ENCODE data around the gene KLF11.
"Not testable (repeated sequence)": the region's sequence is repeated elsewhere in the genome, so short reads cannot be mapped to it uniquely, and the experiment has no call there.

KLF11 gene

GRCh38 chr2:10022966-10023662, 20.2 kb upstream of the KLF11 start:
- TF ChIP-seq JUND (IDR thresholded peaks at IDR 0.05; ENCODE audit: low read depth) = no peak
- in situ Hi-C loops (cut with HindIII; ENCODE audit: low pct_unique_long_range_greater_than_20kb, low sequenced_read_pairs) = no loop called here
- DNase-seq (ENCODE audit: low read depth in 1 of 2, low spot score in 1 of 2) = no peak

GRCh38 chr2:10026940-10027569, 16.3 kb upstream of the KLF11 start:
- DNase-seq (ENCODE audit: low read depth in 1 of 2, low spot score in 1 of 2) = no peak
- no peak for TF ChIP-seq JUND (IDR thresholded peaks at IDR 0.05; ENCODE audit: low read depth)
- in situ Hi-C loops (cut with HindIII; ENCODE audit: low pct_unique_long_range_greater_than_20kb, low sequenced_read_pairs) = no loop called here

GRCh38 chr2:10027660-10028330, 15.6 kb upstream of the KLF11 start:
- no peak for DNase-seq (ENCODE audit: low read depth in 1 of 2, low spot score in 1 of 2)
- TF ChIP-seq JUND (IDR thresholded peaks at IDR 0.05; ENCODE audit: low read depth) = no peak
- in situ Hi-C loops (cut with HindIII; ENCODE audit: low pct_unique_long_range_greater_than_20kb, low sequenced_read_pairs) = no loop called here

- no peak for DNase-seq (ENCODE audit: low read depth in 1 of 2, low spot score in 1 of 2)
- no peak for TF ChIP-seq JUND (IDR thresholded peaks at IDR 0.05; ENCODE audit: low read depth)
- in situ Hi-C loops (cut with HindIII; ENCODE audit: low pct_unique_long_range_greater_than_20kb, low sequenced_read_pairs) = no loop called here
Observed at GRCh38 chr2:10028407-10028987, 14.9 kb upstream of the KLF11 start.

- in situ Hi-C loops (cut with HindIII; ENCODE audit: low pct_unique_long_range_greater_than_20kb, low sequenced_read_pairs) = no loop called here
- TF ChIP-seq JUND (IDR thresholded peaks at IDR 0.05; ENCODE audit: low read depth) = no peak
- no peak for DNase-seq (ENCODE audit: low read depth in 1 of 2, low spot score in 1 of 2)
Observed at GRCh38 chr2:10028988-10029874, 14.1 kb upstream of the KLF11 start.

- in situ Hi-C loops (cut with HindIII; ENCODE audit: low pct_unique_long_range_greater_than_20kb, low sequenced_read_pairs) = no loop called here
- DNase-seq (ENCODE audit: low read depth in 1 of 2, low spot score in 1 of 2) = no peak
- TF ChIP-seq JUND (IDR thresholded peaks at IDR 0.05; ENCODE audit: low read depth) = no peak
Observed at GRCh38 chr2:10029875-10030223, 13.5 kb upstream of the KLF11 start.

- in situ Hi-C loops (cut with HindIII; ENCODE audit: low pct_unique_long_range_greater_than_20kb, low sequenced_read_pairs) = no loop called here
- no peak for DNase-seq (ENCODE audit: low read depth in 1 of 2, low spot score in 1 of 2)
- TF ChIP-seq JUND (IDR thresholded peaks at IDR 0.05; ENCODE audit: low read depth) = no peak
Observed at GRCh38 chr2:10030311-10030736, 13.0 kb upstream of the KLF11 start.

- in situ Hi-C loops (cut with HindIII; ENCODE audit: low pct_unique_long_range_greater_than_20kb, low sequenced_read_pairs); DNase-seq (ENCODE audit: low read depth in 1 of 2, low spot score in 1 of 2): not testable (repeated sequence)
Observed at GRCh38 chr2:10030798-10031197, 12.6 kb upstream of the KLF11 start.

GRCh38 chr2:10031886-10032745, 11.2 kb upstream of the KLF11 start:
- no peak for TF ChIP-seq JUND (IDR thresholded peaks at IDR 0.05; ENCODE audit: low read depth)
- in situ Hi-C loops (cut with HindIII; ENCODE audit: low pct_unique_long_range_greater_than_20kb, low sequenced_read_pairs) = no loop called here
- no peak for DNase-seq (ENCODE audit: low read depth in 1 of 2, low spot score in 1 of 2)

- in situ Hi-C loops (cut with HindIII; ENCODE audit: low pct_unique_long_range_greater_than_20kb, low sequenced_read_pairs) = no loop called here
- no peak for TF ChIP-seq JUND (IDR thresholded peaks at IDR 0.05; ENCODE audit: low read depth)
- DNase-seq (ENCODE audit: low read depth in 1 of 2, low spot score in 1 of 2) = no peak
Observed at GRCh38 chr2:10032746-10033105, 10.6 kb upstream of the KLF11 start.

- no peak for TF ChIP-seq JUND (IDR thresholded peaks at IDR 0.05; ENCODE audit: low read depth)
- no peak for DNase-seq (ENCODE audit: low read depth in 1 of 2, low spot score in 1 of 2)
- in situ Hi-C loops (cut with HindIII; ENCODE audit: low pct_unique_long_range_greater_than_20kb, low sequenced_read_pairs) = no loop called here
Observed at GRCh38 chr2:10033251-10034006, 9.9 kb upstream of the KLF11 start.

Data from T47D (cell line).